Right cardiac atrium (tissue), 5 donors: ENCODE data around the gene PSMA6. TPM values are rescaled to one million over a fixed set of nuclear protein-coding genes. Genes with fewer than 3 reads are reported as not detected.
"Not testable (repeated sequence)": the region's sequence is repeated elsewhere in the genome, so short reads cannot be mapped to it uniquely, and the experiment has no call there.

Experiments used
- ATAC-seq, 2 donors: fragments of 200-7000 bp; cut with Tn5 transposase; one replicate each; pipeline versions ENCODE4 v1.8.0 to v1.9.1; 2020; ENCODE audit warnings: moderate library complexity in 2 of 2, mild to moderate bottlenecking in 1 of 2
- DNase-seq, 3 donors: peaks; one replicate each; pipeline ENCODE4 v3.0.0-alpha.2; 2020
- H3K27ac ChIP-seq: one replicate; pipeline ENCODE4 v1.5.1; 2013; ENCODE audit warnings: mild to moderate bottlenecking, low read length, control low read depth, moderate library complexity
- H3K27me3 ChIP-seq: one replicate; pipeline ENCODE4 v1.6.1; 2013; ENCODE audit not compliant: control insufficient read depth, insufficient read depth
- H3K4me1 ChIP-seq: one replicate; pipeline ENCODE4 v1.6.1; 2013; ENCODE audit warnings: low read length; ENCODE audit not compliant: control insufficient read depth, insufficient read depth
- H3K4me3 ChIP-seq: one replicate; pipeline ENCODE4 v1.5.1; 2013; ENCODE audit warnings: low read length, control low read depth
- H3K9me3 ChIP-seq: one replicate; pipeline ENCODE4 v1.6.1; 2013; ENCODE audit warnings: low read length; ENCODE audit not compliant: control insufficient read depth
- WGBS: extraction: QIAGEN DNeasy Blood & Tissue Kit; methylation state at CpG from one replicate; pipeline ENCODE4 v1.1.7; 2013; 5-methylcytosine and 5-hydroxymethylcytosine counted together
- intact Hi-C, 4 donors: fragments of 100-400 bp; cut with DNase I; formaldehyde crosslinking; loops; one replicate each; pipeline versions ENCODE4 v1.11.0 to v1.14.0; 2022 to 2023
- polyA plus RNA-seq: library from polyadenylated mRNA; stranded (reverse); fragments of 200-250 nt; gene quantifications from one replicate; pipeline ENCODE4 v1.2.3, GENCODE V29; 2013
- total RNA-seq, 4 donors: library from RNA; stranded (reverse); fragmentation: NEBNext Ultra II Directional; extraction: Animal tissue kit (Norgen Biotek cat#: 25700); gene quantifications; one replicate each; pipeline ENCODE4 v1.2.1, GENCODE V29; 2021
- donor health status: healthy with polysubstance abuse.
- donor health status: DM: no; HTN: yes; CAD: no.
- donor health status: DM: no; HTN: no; CAD: no.
- donor health status: DM: no; HTN: yes; CAD: no; lungs with severe emphysema.
- donor health status: DM: yes; HTN: yes; CAD: no.

PSMA6 gene
- total and polyA plus RNA-seq, 5 donors: 149 to 193 (median 170) TPM

- H3K27ac ChIP-seq, H3K9me3 ChIP-seq, DNase-seq, intact Hi-C loops, H3K4me3 ChIP-seq, H3K4me1 ChIP-seq, ATAC-seq, H3K27me3 ChIP-seq: not testable (repeated sequence)
- WGBS: 92% methylated on average over 7 of the region's 7 CpGs
Measured at GRCh38 chr14:35254034-35254622, 38.1 kb upstream of the PSMA6 start.

- WGBS: 64% methylated on average over 2 of the region's 2 CpGs
- ATAC-seq (no peak), DNase-seq (no peak)
- H3K9me3 ChIP-seq: no peaks in the 10 kb centered on the region
- intact Hi-C loops: no loop called here
- H3K27ac ChIP-seq: no peak overlapping the region
- no peak overlapping the region for H3K4me3 ChIP-seq
- H3K27me3 ChIP-seq: no peaks in the 10 kb centered on the region
- H3K4me1 ChIP-seq: no peaks in the 10 kb centered on the region
Measured at GRCh38 chr14:35254736-35255135, 37.4 kb upstream of the PSMA6 start.

- Histone ChIP-seq H3K4me1 (no peaks in the 10 kb centered on the region), H3K9me3 (peaks cover 2% of the 10 kb centered on the region), H3K27ac (no peak overlapping the region), H3K27me3 (no peaks in the 10 kb centered on the region), H3K4me3 (no peak overlapping the region)
- WGBS: 96% methylated on average over 5 of the region's 5 CpGs
- intact Hi-C loops: no loop called here
- no peak for ATAC-seq
- no peak for DNase-seq
Measured at GRCh38 chr14:35255711-35256110, 36.5 kb upstream of the PSMA6 start.

GRCh38 chr14:35257809-35258208, 34.4 kb upstream of the PSMA6 start:
- no peak for DNase-seq
- H3K27ac ChIP-seq: no peak overlapping the region
- peaks cover 2% of the 10 kb centered on the region for H3K9me3 ChIP-seq
- peak; percentile 38 to 45 for ATAC-seq
- no peaks in the 10 kb centered on the region for H3K4me1 ChIP-seq
- no peaks in the 10 kb centered on the region for H3K27me3 ChIP-seq
- intact Hi-C loops: no loop called here
- no peak overlapping the region for H3K4me3 ChIP-seq
- WGBS: 15% methylated on average over 1 of the region's 1 CpG

GRCh38 chr14:35258420-35258819, 33.8 kb upstream of the PSMA6 start:
- 41% methylated on average over 6 of the region's 6 CpGs for WGBS
- intact Hi-C loops: no loop called here
- Histone ChIP-seq H3K27ac (no peak overlapping the region), H3K27me3 (no peaks in the 10 kb centered on the region), H3K4me3 (no peak overlapping the region), H3K9me3 (peaks cover 2% of the 10 kb centered on the region), H3K4me1 (no peaks in the 10 kb centered on the region)
- ATAC-seq (peak; percentile 77 to 79), DNase-seq (no peak)

- H3K4me1 ChIP-seq: no peaks in the 10 kb centered on the region
- ATAC-seq (peak; percentile 36 to 47), DNase-seq (no peak)
- intact Hi-C loops: no loop called here
- H3K4me3 ChIP-seq: no peak overlapping the region
- H3K27me3 ChIP-seq: no peaks in the 10 kb centered on the region
- 95% methylated on average over 2 of the region's 2 CpGs for WGBS
- peaks cover 2% of the 10 kb centered on the region for H3K9me3 ChIP-seq
- no peak overlapping the region for H3K27ac ChIP-seq
Measured at GRCh38 chr14:35261774-35262173, 30.4 kb upstream of the PSMA6 start.

GRCh38 chr14:35262436-35262835, 29.7 kb upstream of the PSMA6 start:
- ATAC-seq: no peak
- H3K27me3 ChIP-seq: no peaks in the 10 kb centered on the region
- intact Hi-C loops: no loop called here
- H3K4me1 ChIP-seq: no peaks in the 10 kb centered on the region
- H3K9me3 ChIP-seq: peaks cover 2% of the 10 kb centered on the region
- H3K4me3 ChIP-seq: no peak overlapping the region
- H3K27ac ChIP-seq: no peak overlapping the region
- WGBS: 83% methylated on average over 3 of the region's 3 CpGs
- DNase-seq: no peak

GRCh38 chr14:35268946-35269345, 23.2 kb upstream of the PSMA6 start:
- H3K27me3 ChIP-seq: no peaks in the 10 kb centered on the region
- no peak overlapping the region for H3K27ac ChIP-seq
- DNase-seq (no peak), ATAC-seq (no peak)
- no peaks in the 10 kb centered on the region for H3K9me3 ChIP-seq
- H3K4me3 ChIP-seq: no peak overlapping the region
- intact Hi-C loops: no loop called here
- no peaks in the 10 kb centered on the region for H3K4me1 ChIP-seq

- DNase-seq (no peak), ATAC-seq (no peak)
- Histone ChIP-seq H3K27ac (no peak overlapping the region), H3K9me3 (no peaks in the 10 kb centered on the region), H3K27me3 (no peaks in the 10 kb centered on the region), H3K4me3 (no peak overlapping the region), H3K4me1 (no peaks in the 10 kb centered on the region)
- 67% methylated on average over 2 of the region's 2 CpGs for WGBS
- intact Hi-C loops: no loop called here
Measured at GRCh38 chr14:35274805-35275204, 17.4 kb upstream of the PSMA6 start.

- DNase-seq (no peak), ATAC-seq (no peak)
- Histone ChIP-seq H3K27ac (no peak overlapping the region), H3K9me3 (no peaks in the 10 kb centered on the region), H3K27me3 (no peaks in the 10 kb centered on the region), H3K4me1 (no peaks in the 10 kb centered on the region), H3K4me3 (no peak overlapping the region)
- intact Hi-C loops: no loop called here
- WGBS: 94% methylated on average over 4 of the region's 4 CpGs
Measured at GRCh38 chr14:35277179-35277578, 15.0 kb upstream of the PSMA6 start.

GRCh38 chr14:35279369-35279768, 12.8 kb upstream of the PSMA6 start:
- DNase-seq: peak in 1 of 3 donors; percentile 27
- Histone ChIP-seq H3K27me3 (no peaks in the 10 kb centered on the region), H3K4me3 (no peak overlapping the region), H3K9me3 (no peaks in the 10 kb centered on the region), H3K4me1 (no peaks in the 10 kb centered on the region), H3K27ac (no peak overlapping the region)
- WGBS: 48% methylated on average over 3 of the region's 3 CpGs
- intact Hi-C loops: no loop called here
- peak; percentile 88 to 95 for ATAC-seq

GRCh38 chr14:35281341-35281740, 10.8 kb upstream of the PSMA6 start:
- H3K4me1 ChIP-seq: no peaks in the 10 kb centered on the region
- H3K27me3 ChIP-seq: no peaks in the 10 kb centered on the region
- no peak for DNase-seq
- no peaks in the 10 kb centered on the region for H3K9me3 ChIP-seq
- intact Hi-C loops: loop anchor here in 2 of 4 donors (10.0 kb wide), 2 partner anchors 57 to 123 kb away; partner anchors contain the start of gene NFKBIA (in 2 of the 2)
- ATAC-seq: no peak
- no peak overlapping the region for H3K27ac ChIP-seq
- no peak overlapping the region for H3K4me3 ChIP-seq
- 96% methylated on average over 1 of the region's 1 CpG for WGBS
